ENCODE measurements around the gene ZFHX2.

Gene ZFHX2

DNA sequence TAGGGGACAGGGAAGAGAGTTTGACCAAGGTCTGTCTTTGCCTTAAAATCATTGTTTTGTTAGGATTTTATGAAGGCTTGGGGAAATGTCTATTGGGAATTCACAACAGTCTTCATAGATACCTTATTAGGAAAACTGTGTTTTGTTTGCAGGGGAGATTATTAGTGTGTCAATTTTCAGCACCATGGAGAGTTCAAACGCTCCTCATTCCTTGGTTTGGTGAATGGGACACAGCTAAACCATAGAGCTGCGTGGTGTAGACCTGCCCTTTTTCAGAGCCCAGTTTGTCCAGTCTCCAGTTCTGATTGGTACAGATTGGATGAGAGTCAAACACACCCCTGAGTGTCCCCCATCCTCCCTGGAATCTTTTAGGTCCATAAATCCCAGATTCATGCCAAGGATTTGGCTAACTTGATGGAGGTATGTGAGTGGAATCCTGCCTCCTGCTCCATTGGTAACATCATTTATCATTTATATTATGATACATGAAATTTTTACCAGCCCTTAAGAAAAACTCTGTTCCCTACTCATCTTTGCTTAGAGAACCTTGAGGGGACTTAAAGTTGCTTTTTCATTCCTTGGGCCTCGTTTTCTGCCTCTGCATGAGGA is 70.1 kb downstream of the ZFHX2 start:
- no peak for DNase-seq (ENCODE audit: low spot score)
- in situ Hi-C loops (cut with MboI; ENCODE audit: low pct_unique_long_range_greater_than_20kb, low sequenced_read_pairs, unreplicated experiment): loop anchor here (10.0 kb wide), 1 partner anchor 63 kb away; no protein-coding TSS in a partner anchor
- TF ChIP-seq, protein P1, sequence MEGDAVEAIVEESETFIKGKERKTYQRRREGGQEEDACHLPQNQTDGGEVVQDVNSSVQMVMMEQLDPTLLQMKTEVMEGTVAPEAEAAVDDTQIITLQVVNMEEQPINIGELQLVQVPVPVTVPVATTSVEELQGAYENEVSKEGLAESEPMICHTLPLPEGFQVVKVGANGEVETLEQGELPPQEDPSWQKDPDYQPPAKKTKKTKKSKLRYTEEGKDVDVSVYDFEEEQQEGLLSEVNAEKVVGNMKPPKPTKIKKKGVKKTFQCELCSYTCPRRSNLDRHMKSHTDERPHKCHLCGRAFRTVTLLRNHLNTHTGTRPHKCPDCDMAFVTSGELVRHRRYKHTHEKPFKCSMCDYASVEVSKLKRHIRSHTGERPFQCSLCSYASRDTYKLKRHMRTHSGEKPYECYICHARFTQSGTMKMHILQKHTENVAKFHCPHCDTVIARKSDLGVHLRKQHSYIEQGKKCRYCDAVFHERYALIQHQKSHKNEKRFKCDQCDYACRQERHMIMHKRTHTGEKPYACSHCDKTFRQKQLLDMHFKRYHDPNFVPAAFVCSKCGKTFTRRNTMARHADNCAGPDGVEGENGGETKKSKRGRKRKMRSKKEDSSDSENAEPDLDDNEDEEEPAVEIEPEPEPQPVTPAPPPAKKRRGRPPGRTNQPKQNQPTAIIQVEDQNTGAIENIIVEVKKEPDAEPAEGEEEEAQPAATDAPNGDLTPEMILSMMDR (IDR thresholded peaks at IDR 0.05; ENCODE audit: extremely low read depth, insufficient read depth, missing control alignments): no peak

DNA sequence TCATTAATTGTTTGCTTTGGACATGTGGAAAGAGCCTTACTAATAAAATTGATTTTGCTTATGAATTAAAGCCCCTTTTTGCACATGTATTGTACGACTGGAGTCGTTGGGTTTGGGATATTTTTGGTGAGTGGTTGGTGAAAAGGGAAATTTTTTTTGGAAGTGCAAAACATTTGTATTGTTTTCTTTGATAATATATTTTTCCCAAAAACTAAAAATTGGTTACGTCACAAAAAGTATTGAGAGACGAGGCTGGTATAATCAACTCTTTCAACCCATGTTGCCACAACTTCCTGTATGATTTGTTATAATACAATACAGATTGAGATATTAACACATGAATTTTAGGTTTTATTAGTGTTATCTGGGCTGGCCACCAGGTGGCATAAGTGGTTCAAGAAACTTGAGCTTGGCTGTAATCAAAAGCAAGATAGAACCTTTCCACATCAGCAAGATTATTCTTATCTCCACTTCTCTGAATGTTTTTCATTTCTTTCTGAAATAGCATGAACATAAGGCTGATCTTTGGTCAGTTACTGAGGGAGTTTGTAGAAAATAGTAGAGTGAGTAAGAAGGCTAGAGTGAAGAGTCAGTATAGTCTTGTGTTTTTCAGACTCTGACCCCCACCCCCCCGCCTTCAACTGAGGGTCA is 73.3 kb downstream of the ZFHX2 start:
- TF ChIP-seq, protein P1 (IDR thresholded peaks at IDR 0.05; ENCODE audit: extremely low read depth, insufficient read depth, missing control alignments): peak; percentile 70
- in situ Hi-C loops (cut with MboI; ENCODE audit: low pct_unique_long_range_greater_than_20kb, low sequenced_read_pairs, unreplicated experiment): loop anchor here (5.0 kb wide), 1 partner anchor 89 kb away; the partner anchor contains the start of gene AP1G2
- peak; percentile 50 for DNase-seq (ENCODE audit: low spot score)

DNA sequence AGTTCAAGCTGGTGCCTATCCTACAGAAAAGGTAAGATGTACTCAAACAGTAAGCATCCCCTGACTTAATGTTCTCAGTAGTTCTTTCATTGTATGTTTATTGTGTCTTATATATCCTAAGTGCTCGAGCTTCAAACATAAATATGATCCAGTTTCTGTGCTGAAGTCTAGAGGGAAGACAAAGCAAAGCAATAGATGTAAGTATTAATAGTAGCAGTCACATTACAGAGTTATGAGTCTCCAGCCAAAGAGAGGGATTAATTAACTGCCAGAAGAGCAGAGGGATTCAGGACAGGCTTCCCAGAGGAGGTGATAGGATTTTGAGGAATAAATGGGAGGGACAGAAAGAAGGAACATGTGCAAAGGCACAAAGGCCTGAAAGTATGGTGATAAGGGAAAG is 80.6 kb downstream of the ZFHX2 start:
- in situ Hi-C loops (cut with MboI; ENCODE audit: low pct_unique_long_range_greater_than_20kb, low sequenced_read_pairs, unreplicated experiment): no loop called here
- TF ChIP-seq, protein P1 (IDR thresholded peaks at IDR 0.05; ENCODE audit: extremely low read depth, insufficient read depth, missing control alignments): no peak
- no peak for DNase-seq (ENCODE audit: low spot score)
